Measurements from ENCODE around the gene IRF4.
"Not testable (repeated sequence)": the region's sequence is repeated elsewhere in the genome, so short reads cannot be mapped to it uniquely, and the experiment has no call there.

The IRF4 gene

GRCh38 chr6:366389-367297, 24.9 kb upstream of the IRF4 start:
- TF ChIP-seq CTCF (IDR thresholded peaks at IDR 0.05; ENCODE audit: control insufficient read depth, extremely low read depth, insufficient read depth), result no peak
- no peak for DNase-seq (ENCODE audit: low read depth)
- no peak overlapping the region for H3K4me3 ChIP-seq (ENCODE audit: low read depth, low read length)

GRCh38 chr6:367298-367794, 24.2 kb upstream of the IRF4 start:
- no peak overlapping the region for H3K4me3 ChIP-seq (ENCODE audit: low read depth, low read length)
- no peak for DNase-seq (ENCODE audit: low read depth)
- no peak for TF ChIP-seq CTCF (IDR thresholded peaks at IDR 0.05; ENCODE audit: control insufficient read depth, extremely low read depth, insufficient read depth)

- DNase-seq (ENCODE audit: low read depth), result no peak
- TF ChIP-seq CTCF (IDR thresholded peaks at IDR 0.05; ENCODE audit: control insufficient read depth, extremely low read depth, insufficient read depth), result no peak
- no peak overlapping the region for H3K4me3 ChIP-seq (ENCODE audit: low read depth, low read length)
Measured at GRCh38 chr6:367891-368630, 23.5 kb upstream of the IRF4 start.

GRCh38 chr6:369559-370431, 21.8 kb upstream of the IRF4 start:
- DNase-seq (ENCODE audit: low read depth), result no peak
- TF ChIP-seq CTCF (IDR thresholded peaks at IDR 0.05; ENCODE audit: control insufficient read depth, extremely low read depth, insufficient read depth), result no peak
- H3K4me3 ChIP-seq (ENCODE audit: low read depth, low read length), result no peak overlapping the region

- no peak for TF ChIP-seq CTCF (IDR thresholded peaks at IDR 0.05; ENCODE audit: control insufficient read depth, extremely low read depth, insufficient read depth)
- no peak for DNase-seq (ENCODE audit: low read depth)
- no peak overlapping the region for H3K4me3 ChIP-seq (ENCODE audit: low read depth, low read length)
Measured at GRCh38 chr6:370555-370954, 21.0 kb upstream of the IRF4 start.

GRCh38 chr6:371851-372250, 19.7 kb upstream of the IRF4 start:
- DNase-seq (ENCODE audit: low read depth); H3K4me3 ChIP-seq (ENCODE audit: low read depth, low read length): not testable (repeated sequence)
